HG03521 (cell line): ENCODE measurements around the gene CTDP1.

ENCODE experiments used
- ATAC-seq: cut with Tn5 transposase; IDR thresholded peaks from one replicate; pipeline ENCODE4 v1.9.1; 2021; ENCODE audit warnings: mild to moderate bottlenecking, moderate library complexity; ENCODE audit not compliant: unreplicated experiment

Gene CTDP1

DNA sequence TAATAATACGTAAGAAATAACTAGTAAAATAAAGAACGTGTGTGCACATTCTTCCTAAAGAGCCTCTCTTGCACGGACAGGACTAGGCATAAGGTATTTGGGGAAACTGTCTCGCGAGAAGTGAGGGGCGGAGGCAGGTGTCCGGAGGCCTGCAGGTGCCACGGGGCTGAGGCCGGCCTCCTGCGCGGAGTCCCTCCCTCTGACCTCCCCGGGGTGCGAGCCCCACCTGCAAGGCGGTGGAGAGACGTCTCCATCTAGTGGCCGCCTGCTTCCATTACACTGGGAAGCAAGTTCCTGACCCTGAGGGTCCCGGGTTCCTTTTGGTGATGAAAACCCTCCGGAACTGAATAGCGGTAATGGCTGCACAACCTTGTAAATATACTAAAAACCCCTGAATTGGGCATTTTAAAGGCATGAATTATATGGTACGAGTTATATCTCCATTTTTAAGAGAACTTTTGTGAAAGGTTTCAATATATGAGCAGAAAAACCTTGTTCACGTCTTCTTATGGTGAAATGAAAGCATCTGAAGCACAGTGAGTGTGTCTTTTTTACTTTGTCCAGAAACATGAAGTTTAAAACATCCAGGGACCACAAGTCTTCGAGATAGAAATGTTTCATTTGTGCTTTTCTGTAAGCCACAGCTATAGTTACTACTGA is 35.5 kb upstream of the CTDP1 start:
- ATAC-seq, result peak; percentile 80

DNA sequence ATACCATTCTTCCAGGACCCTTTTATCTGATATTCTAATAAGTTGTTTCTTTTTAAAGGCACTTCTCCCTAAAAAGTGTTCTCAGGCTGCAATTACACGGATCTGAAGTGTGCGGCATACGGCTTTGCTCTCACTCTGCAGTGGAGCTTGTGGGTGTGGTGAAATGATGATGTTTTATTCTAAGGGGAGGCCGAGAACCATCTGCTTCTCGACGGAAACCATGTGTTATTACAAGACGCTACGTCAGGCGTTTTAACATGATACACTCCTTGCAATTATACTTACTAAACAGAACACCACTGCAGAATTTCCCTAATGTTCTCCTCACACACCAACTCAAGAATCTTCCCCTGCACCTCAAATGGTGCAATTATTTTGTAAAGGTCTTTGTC is 34.9 kb upstream of the CTDP1 start:
- ATAC-seq, result no peak

DNA sequence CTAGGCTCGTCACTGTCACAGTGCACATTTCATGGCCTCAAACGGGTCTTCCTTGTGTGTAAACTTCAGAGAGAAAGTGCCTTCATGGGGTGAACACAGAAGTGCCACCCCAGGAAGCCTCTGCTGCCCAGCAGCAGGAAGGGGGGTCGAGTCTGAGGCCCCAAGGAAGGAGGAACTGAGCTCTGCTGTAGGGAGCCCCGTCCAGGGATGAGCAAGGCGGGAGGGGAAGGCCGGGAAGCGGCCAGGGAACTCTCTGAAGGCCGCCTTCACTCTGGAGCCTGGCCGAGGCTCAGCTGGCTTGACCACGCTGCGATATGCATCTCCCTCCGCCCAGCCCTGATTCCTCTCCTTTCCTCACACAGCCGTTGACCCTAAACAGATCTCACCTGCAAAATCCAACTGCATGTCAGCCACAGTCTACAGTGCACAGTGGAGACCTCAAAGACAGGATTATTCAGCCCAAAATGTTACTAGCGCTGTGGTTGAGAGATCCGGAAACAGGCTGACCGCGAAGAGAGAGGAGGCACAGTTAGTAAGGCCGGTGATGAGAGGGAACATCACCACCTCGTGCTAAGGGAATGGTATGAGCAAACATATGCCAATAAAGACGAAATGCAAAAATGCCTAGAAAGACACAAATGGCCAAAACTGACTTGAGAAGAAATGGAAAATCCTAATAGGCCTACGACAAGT is 34.2 kb upstream of the CTDP1 start:
- ATAC-seq, result no peak

DNA sequence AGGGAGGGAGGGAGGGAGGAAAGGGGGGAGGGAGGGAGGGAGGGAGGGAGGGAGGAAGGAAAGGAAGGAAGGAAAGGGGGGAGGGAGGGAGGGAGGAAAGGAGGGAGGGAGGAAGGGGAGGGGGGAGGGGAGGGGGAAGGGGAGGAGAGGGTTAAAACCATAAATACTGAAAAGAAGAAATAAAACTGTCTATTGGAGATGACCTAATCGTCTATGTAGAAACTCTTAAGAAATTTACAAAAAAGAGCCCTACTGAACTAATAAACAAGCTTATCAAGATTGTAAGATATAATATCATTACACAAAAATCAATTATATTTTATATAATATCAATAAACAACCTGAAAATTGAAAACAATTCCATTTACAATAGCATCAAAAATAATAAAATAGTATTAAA is 32.3 kb upstream of the CTDP1 start:
- ATAC-seq, result no peak

DNA sequence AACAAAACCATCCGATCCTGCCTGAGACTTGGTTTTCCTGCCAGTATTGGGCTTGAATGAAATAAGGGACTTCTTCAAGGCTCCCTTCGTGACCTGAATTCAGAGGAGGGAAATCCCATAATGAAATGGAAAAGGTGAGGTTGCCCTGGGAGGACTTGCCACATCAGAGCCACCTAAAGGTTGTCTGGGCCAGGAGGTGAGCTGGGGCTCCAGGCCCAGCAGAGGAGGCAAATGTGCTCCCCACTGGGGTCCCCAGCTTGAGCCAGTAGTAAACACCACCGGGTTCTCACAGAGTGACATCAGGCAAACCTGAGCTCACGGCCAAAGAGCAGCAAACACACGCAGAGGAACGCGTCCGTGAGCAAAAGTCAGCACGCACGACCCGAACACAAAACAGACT is 28.6 kb upstream of the CTDP1 start:
- ATAC-seq, result no peak

DNA sequence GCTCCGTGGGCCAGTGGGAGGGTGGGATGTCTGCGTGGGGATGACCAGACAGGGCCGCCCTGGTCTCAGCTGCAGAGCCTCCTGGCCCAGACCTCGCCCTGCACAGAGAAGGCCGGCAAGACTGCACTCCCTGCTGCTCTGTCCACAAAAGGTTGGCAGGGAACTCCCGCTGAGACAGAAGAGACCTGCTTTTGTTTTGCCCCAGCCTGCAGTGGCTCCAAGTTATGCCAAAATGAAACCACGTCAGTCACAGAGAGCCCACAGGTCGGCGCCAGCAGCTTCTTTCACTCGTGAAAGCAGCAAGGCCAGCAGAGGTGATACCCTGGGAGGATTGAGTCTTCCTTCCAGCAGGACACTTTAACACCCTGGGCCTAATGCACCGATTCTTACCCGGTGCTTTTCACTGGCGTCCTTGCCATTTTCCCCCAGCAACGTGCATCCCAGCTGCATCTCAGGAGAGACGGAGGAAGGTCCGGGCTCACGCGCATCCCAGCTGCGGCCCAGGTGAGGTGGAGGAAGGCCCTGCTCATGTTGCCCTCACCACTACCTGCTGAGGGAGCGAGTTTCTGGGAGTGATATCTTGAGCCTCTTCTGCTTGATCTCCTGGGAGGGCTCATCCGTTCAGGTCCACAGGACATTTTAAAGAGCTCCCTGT is 22.1 kb upstream of the CTDP1 start:
- ATAC-seq, result no peak

DNA sequence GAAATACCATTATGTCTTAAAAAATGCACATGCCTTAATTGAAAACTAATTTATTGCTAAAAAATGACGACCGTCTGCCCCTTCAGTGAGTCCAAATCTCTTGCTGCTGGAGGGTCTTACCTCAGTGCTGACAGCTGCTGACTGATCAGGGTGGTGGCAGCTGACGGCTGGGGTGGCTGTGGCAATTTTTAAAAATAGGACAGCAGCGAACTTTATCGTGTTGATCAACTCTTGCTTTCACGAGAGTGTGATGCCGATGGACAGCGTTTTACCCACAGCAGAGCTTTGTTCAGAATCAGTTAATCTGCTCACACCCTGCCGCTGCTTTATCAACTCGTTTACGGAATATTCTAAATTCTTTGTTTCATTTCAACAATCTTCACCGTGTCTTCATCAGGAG is 21.2 kb upstream of the CTDP1 start:
- ATAC-seq, result no peak

DNA sequence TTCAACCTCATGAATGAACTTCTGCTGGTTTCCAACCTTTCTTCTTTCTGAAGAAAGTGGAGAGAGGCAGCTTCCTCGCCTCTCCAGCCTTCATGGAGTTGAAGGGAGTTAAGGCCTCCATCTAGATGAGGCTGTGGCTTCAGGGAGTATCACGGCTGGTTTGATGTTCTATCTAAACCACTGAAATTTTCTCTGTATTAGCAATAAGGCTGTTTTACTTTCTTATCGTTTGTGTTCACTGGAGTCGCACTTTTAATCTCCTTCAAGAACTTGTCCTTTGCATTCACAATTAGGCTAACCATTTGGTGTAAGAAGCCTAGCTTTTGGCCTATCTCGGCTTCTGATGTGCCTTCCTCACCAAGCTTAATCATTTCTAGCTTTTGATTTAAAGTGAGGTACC is 19.9 kb upstream of the CTDP1 start:
- no peak for ATAC-seq

DNA sequence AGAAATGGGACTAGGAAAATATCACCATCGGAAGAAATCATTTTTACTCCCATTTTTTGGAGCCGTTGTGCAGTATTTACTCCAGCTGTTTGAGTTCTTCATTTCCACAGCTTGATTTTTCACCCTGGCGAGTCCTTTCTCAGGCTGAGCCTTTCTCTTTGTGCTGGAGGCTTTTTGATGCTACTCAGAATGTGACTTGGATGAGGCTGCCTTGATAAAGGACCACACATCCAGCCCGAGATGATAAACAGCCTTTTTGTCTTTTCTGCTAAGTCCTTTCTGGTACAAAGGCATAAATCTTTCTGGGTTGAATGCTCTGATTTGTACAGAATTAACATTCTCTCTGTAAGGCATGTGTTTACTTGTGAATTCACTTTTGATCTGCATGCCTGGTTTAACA is 17.6 kb upstream of the CTDP1 start:
- no peak for ATAC-seq

DNA sequence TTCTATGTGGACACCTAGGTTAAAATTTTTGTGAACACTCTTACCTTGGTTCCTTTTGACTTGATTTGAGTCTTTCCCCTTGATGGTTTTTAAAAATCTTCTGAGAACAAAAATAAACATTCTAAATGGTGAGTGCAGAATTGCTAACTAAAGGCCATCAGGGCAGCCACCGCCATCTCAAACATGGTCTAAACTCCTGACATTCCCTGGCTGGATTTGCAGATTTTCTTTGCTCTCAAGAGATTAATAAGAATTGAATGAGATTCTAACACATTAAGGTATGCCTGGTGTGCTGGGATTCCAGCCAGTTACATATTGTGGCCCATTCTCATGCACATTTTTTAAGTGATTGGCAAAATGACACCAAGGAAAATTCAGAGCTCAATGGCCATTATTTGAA is 17.2 kb upstream of the CTDP1 start:
- no peak for ATAC-seq

DNA sequence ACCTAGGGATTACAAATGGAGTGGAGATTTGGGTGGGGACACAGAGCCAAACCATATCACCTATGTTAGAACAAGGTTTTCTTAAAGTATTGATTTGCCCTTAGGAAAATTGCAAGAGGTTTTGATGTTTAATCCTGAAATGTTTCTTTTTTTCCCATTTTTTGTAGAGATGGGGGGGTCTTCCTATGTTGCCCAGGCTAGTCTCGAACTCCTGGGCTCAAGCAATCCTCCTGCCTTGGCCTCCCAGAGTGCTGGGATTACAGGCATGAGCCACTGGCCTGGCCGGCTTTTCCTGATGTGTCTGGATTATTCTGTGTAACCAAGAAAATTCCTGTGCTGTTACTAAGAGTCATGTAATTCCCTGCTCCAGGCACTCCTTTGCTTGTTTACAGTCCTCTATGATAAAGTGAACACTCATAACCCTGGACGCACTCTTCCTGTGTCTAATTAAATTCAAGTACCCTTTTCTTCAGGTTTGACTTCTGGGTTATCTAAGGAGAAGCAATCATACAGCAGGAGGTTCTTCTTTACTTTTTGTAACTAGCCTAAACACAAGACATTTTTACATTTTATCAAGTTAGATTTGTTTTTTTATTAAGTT is 15.0 kb upstream of the CTDP1 start:
- ATAC-seq, result no peak

DNA sequence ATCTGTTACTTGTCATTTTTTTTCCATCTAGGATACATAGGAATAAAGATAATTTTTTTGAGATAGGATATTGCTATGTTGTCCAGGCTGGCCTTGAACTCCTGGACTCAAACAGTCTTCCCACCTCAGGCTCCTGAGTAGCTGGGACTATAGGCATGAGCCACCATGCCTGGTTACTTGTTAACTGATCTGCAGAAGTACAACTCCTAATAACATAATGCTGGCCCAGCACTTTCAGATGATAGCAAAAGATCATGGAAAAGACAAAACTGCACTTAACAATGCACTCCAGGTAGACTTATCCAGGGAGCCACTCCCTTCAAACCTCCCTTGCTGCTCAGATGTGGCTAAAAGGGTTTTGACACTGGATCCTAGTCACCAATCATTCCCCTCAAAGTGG is 11.4 kb upstream of the CTDP1 start:
- ATAC-seq, result no peak

DNA sequence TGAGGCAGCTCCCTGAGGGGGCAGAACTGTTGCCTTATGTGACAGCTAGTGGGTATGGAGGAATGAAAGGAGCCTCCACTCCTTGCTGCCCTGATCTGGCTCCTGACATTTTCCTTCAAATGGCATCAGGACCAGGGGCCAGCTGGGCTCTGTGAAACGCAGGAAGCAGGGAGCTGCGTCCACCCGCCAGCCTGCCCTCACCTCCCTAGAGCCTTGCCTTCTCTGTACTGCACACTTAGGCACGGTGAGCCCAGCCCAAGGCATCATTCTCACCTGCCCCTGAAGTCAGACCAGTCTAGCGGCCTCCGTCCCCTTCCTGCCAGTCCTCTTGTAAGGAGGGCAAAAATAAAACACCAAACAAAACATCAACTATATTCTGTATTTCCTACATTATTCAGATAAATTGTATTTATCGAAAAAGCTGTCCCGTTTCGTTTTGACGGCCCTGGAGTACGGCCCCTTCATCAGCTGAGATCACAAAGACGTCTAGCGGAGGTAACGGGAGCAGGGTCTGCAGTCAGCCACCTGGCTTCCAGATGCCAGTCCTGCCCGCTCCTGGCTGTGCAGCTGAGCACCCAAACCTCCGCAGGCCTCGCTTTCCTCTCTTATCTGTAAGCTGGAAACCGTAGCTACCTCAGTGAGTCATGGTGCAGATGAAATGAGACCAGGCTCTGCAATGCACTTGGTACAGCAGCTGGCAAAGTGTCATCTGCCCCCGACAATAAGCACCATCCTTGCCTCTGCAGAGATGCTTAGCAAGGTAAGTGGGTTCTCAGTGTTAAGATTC is 6.9 kb upstream of the CTDP1 start:
- ATAC-seq, result no peak

DNA sequence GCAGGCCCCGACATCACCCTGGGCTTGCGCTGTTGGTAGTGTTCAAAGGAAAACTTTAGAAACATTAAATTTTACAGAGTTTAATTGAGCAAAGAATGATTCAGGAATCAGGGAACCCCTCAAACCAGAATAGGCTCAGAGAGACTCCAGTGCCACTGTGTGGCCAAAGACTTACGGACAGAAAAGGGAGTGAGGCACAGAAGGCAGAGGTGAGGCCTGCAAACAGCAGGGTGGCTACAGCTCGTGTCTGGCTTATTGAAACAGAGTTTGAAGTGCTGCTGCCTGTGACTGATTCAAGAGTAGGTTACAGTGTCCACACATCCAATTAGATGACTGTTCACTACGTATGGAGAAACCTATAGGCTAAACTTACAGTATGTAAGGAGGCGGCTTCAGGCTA is 2.4 kb upstream of the CTDP1 start:
- no peak for ATAC-seq

DNA sequence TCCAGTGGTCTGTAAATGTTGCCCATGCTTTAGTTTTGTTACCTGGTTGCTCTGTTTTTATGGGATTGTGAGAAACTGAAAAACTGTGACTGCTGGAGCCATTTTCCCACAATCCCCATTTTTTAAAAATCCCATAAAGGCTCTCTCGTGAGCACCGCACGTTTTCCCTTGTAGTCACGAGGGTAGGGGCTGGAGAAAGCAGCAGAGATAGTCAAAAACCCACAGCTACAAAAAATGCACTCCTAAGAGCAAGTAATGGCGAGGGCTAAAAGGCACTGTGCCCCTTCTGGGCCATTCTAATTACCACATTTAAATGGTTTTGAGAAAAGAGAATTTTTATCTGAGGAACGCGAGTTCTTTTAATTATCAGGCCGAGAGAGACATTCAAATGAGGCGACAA is 1.8 kb upstream of the CTDP1 start:
- no peak for ATAC-seq

DNA sequence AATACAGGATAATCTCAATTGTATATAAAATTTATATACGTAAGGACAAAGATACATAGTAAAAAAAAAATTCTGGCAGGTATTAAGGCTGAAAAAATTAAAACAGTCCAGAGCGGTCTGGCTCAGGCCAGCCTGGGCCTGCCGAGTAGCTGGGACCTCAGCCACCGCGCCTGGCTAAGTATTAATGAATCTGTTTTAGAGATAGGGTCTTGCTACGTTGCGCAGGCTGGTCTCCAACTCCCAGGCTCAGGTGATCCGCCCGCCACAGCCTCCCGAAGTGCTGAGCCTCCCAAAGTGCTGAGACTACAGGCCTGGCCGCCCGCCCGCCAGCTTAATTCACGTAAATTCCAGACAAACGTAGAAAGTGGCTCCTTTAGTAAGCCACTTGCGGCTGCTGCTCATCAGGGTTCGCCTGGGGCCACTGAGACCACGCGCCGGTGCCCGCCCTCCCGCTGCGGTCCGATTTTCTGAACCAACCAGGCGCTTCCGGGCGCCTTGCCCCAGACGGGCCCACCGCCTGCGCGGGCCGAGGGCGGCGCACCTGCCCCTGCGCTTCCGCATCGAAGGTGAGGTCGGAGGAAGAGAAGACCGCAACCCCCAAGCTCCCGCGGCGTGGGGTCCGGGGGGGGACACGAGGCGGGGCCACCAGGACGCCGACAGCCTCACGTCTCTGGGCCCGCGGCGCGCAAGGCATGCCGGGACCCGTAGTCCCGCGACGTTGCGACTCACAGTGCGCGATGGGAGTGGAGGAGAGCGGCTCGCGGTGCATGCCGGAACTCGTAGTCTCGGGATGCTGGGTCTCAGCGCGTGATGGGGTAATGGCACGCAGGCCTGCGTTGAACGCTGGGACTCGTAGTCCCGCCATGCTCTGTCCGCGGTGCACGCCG is 695 bp upstream of the CTDP1 start:
- ATAC-seq, result peak; percentile 88

DNA sequence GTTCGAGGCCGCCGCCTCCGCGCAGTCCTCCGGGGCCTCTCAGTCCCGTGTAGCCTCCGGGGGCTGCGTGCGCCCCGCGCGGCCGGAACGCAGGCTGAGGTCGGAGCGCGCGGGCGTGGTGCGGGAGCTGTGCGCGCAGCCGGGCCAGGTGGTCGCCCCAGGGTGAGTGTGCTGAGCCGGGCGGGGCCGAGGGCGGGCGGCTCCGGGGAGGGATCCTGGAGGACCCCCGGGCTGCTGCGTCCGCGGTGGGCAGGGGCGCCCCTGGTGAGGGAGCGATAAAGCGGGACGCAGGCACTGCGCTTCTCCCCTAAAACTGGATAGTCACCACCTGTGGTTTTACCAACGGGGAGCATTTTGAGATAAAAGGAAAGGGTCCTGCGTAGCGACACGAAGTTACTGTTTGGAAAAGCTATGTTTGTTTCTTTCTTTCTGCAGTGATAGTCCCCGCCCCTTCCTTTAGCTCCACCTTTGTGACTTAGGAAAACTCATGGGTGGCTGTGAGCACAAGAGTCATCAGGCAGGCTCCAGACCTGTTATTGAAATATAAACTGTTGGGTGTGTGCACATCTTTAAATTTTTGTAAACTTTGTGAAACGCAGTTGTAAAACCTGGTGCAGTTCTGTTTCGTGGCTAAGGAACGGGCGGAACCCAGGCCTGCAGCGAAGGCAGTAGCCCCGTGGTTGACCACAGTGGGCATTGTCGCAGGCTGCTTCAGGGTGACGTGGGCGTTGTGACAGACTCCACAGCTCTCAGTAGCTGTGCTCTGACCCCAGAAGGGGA is 687 bp downstream of the CTDP1 start:
- peak; percentile 7 for ATAC-seq

DNA sequence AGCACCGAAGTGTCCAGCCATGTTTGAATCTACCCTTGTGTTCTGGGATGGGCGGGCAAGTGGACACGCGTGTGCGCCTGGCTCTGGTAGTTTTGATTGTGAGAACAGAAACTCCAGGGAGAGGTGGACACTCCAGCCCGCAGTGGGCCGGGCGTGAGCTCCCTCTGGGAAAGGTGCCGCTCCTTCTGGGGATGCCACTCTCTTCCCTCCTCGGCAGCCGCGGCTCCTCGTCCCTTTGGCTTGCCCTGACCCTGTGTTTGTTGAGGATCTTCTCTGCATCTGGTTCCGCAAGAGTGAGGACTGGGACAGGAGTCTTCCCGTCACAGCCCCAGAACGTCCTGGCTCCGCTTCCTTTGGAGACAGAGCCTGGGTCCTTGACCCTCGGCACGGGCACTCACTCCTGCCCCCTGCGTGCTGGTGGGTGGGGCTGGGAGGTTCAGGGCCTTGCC is 1.3 kb downstream of the CTDP1 start:
- no peak for ATAC-seq
